Brain microvascular endothelial cell (primary cell): ENCODE data around the gene FOS.

Experiments used
- DNase-seq: peaks from one replicate; pipeline ENCODE4 v3.0.0-alpha.2; 2020
- H3K27ac ChIP-seq: fragments of 250-450 bp; sonication (Bioruptor Pico); 2 replicates; pipeline ENCODE4 v1.5.1; 2020; ENCODE audit warnings: mild to moderate bottlenecking, moderate library complexity
- H3K27me3 ChIP-seq: fragments of 250-450 bp; sonication (Bioruptor Pico); replicated peaks from 2 replicates; pipeline ENCODE4 v1.5.1; 2020; ENCODE audit warnings: mild to moderate bottlenecking
- H3K36me3 ChIP-seq: fragments of 250-450 bp; sonication (Bioruptor Pico); replicated peaks from 2 replicates; pipeline ENCODE4 v1.5.1; 2020; ENCODE audit warnings: mild to moderate bottlenecking
- H3K4me3 ChIP-seq: 2 replicates; pipeline ENCODE4 v1.5.1; 2011; ENCODE audit warnings: low read depth, mild to moderate bottlenecking, control low read depth, low read length, moderate library complexity
- CTCF ChIP-seq: IDR thresholded peaks from 2 replicates; pipeline ENCODE4 v1.5.1; 2011; ENCODE audit warnings: low read depth, mild to moderate bottlenecking, moderate library complexity, low read length, control low read depth, inconsistent platforms; ENCODE audit errors: missing control alignments
- in situ Hi-C: cut with HindIII; loops from 2 replicates; pipeline ENCODE4 v1.10.0; 2017; ENCODE audit warnings: low sequenced_read_pairs, low pct_ligation_motif_present

FOS gene

GRCh38 chr14:75285331-75285730 is 6.7 kb downstream of the FOS start:
- peaks cover 14% of the 10 kb centered on the region for H3K36me3 ChIP-seq
- H3K4me3 ChIP-seq, result no peak overlapping the region
- no peak for TF ChIP-seq CTCF
- H3K27ac ChIP-seq, result no peak overlapping the region
- in situ Hi-C loops, result no loop called here
- DNase-seq, result no peak
- no peaks in the 10 kb centered on the region for H3K27me3 ChIP-seq

DNA sequence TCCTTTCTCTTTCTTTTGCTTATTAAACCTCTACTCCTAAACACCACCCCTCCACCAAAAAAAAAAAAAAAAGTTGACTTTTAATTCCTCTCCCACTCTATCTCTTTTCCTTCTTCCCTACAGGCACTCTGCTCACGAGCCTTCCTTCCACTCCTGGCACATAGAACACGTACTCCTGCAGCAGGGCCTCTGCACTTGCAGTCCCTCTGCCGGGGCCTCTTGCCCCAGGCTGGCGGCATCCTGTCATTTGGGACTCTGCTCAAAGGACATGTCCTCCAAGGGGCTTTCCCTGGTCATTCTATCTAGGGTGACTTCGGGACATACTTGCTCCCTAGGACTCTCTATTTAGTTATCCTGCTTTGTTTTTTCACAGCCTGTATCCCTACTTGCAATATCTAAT is 7.7 kb downstream of the FOS start:
- no peak overlapping the region for H3K27ac ChIP-seq
- in situ Hi-C loops, result no loop called here
- H3K4me3 ChIP-seq, result no peak overlapping the region
- peaks cover 4% of the 10 kb centered on the region for H3K36me3 ChIP-seq
- no peak for TF ChIP-seq CTCF
- H3K27me3 ChIP-seq, result no peaks in the 10 kb centered on the region
- no peak for DNase-seq

DNA sequence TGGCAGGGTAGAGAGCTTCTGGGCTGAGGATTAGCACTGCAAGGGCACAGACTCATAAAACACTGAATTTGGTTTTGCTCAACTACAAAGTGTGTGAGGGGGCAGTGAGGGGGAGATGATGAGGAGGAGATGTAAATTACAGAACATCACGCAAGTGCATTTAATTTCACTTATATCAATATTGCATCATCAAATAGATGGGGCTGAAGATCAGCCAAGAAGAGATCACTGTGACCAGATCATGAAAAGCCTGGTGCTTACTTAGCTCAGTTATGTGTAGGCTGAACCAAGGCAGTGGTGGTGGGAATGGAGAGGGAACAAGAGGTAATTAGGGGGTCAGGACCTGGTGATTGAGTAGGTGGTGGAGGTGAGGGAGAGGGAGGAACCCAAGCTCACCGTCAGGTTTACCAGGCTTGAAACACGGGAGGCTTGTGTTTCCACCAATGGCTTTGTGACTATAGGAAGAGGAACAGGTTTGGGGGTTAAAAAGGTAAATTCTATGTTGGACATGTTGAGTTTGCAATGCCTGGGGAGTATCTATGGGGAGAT is 11.3 kb downstream of the FOS start:
- no peak for TF ChIP-seq CTCF
- no peak overlapping the region for H3K4me3 ChIP-seq
- no peaks in the 10 kb centered on the region for H3K36me3 ChIP-seq
- H3K27ac ChIP-seq, result no peak overlapping the region
- H3K27me3 ChIP-seq, result no peaks in the 10 kb centered on the region
- in situ Hi-C loops, result no loop called here
- DNase-seq, result no peak

- H3K27me3 ChIP-seq, result no peaks in the 10 kb centered on the region
- H3K36me3 ChIP-seq, result no peaks in the 10 kb centered on the region
- no peak overlapping the region for H3K4me3 ChIP-seq
- in situ Hi-C loops, result no loop called here
- TF ChIP-seq CTCF, result no peak
- no peak overlapping the region for H3K27ac ChIP-seq
- no peak for DNase-seq
These were observed 12.2 kb downstream of the FOS start for GRCh38 chr14:75290851-75291250.

- Histone ChIP-seq H3K27me3 (no peaks in the 10 kb centered on the region), H3K36me3 (no peaks in the 10 kb centered on the region), H3K27ac (no peak overlapping the region), H3K4me3 (no peak overlapping the region)
- no peak for DNase-seq
- in situ Hi-C loops, result no loop called here
- TF ChIP-seq CTCF, result no peak
These were observed 12.7 kb downstream of the FOS start for GRCh38 chr14:75291331-75291730.

- H3K4me3 ChIP-seq, result no peak overlapping the region
- no peaks in the 10 kb centered on the region for H3K27me3 ChIP-seq
- H3K27ac ChIP-seq, result no peak overlapping the region
- in situ Hi-C loops, result no loop called here
- no peaks in the 10 kb centered on the region for H3K36me3 ChIP-seq
- no peak for TF ChIP-seq CTCF
- DNase-seq, result no peak
These were observed 13.5 kb downstream of the FOS start for GRCh38 chr14:75292101-75292563.
